PC-3 (cell line): ENCODE results near the gene TCFL5.

Experiments
- CTCF ChIP-seq: fragments of 300-600 bp; sonication (generic); conservative IDR thresholded peaks from 2 replicates; pipeline ENCODE4 v1.5.1; 2017; ENCODE audit warnings: antibody characterized with exemption, low read depth, mild to moderate bottlenecking, low read length
- EZH2 ChIP-seq: fragments of 300-600 bp; sonication (generic); IDR thresholded peaks from one replicate; pipeline ENCODE4 v1.6.1; 2017; ENCODE audit warnings: antibody characterized with exemption, mild to moderate bottlenecking, low read length; ENCODE audit not compliant: unreplicated experiment
- EZH2phosphoT487 ChIP-seq: fragments of 300-600 bp; sonication (generic); IDR thresholded peaks from 2 replicates; pipeline ENCODE4 v1.6.1; 2018; ENCODE audit warnings: mild to moderate bottlenecking, antibody characterized with exemption, low read length, borderline replicate concordance

GRCh38 chr20:62814060-62814708, 47.4 kb downstream of the TCFL5 start:
- TF ChIP-seq CTCF (no peak), EZH2 (no peak), EZH2phosphoT487 (no peak)
